IPS-18c (cell line): Measurements from ENCODE around the gene LTB.

Source experiments
- H3K4me3 ChIP-seq: 2 replicates; pipeline ENCODE4 v1.7.0; 2013; ENCODE audit warnings: low read depth, mild to moderate bottlenecking, low read length, moderate library complexity; ENCODE audit not compliant: insufficient read depth
- H3K9me3 ChIP-seq: one replicate; pipeline ENCODE4 v1.6.1; 2013; ENCODE audit warnings: mild to moderate bottlenecking, low read length, moderate library complexity; ENCODE audit not compliant: control insufficient read depth, insufficient read depth

Gene LTB

GRCh38 chr6:31544676-31545075 is 37.5 kb downstream of the LTB start:
- no peaks in the 10 kb centered on the region for H3K9me3 ChIP-seq
- no peak overlapping the region for H3K4me3 ChIP-seq

GRCh38 chr6:31543639-31544038 is 38.6 kb downstream of the LTB start:
- H3K9me3 ChIP-seq, result no peaks in the 10 kb centered on the region
- no peak overlapping the region for H3K4me3 ChIP-seq

- H3K9me3 ChIP-seq, result no peaks in the 10 kb centered on the region
- peak within 1 kb of the TSS; percentile 86 for H3K4me3 ChIP-seq
These were observed 40.3 kb downstream of the LTB start, which contains the start of gene DDX39B for GRCh38 chr6:31541658-31542521. TSS of gene DDX39B (minus strand) at chr6:31542003. CDS start at chr6:31540532, 1,471 bp downstream.

GRCh38 chr6:31541059-31541657 is 41.1 kb downstream of the LTB start:
- Histone ChIP-seq H3K9me3 (no peaks in the 10 kb centered on the region), H3K4me3 (peak overlapping the region; percentile 86)

- H3K4me3 ChIP-seq, result peak overlapping the region; percentile 86
- no peaks in the 10 kb centered on the region for H3K9me3 ChIP-seq
These were observed 41.6 kb downstream of the LTB start for GRCh38 chr6:31540640-31541039.

GRCh38 chr6:31538805-31539400 is 43.3 kb downstream of the LTB start:
- peaks cover 2% of the 10 kb centered on the region for H3K9me3 ChIP-seq
- H3K4me3 ChIP-seq, result peak overlapping the region; percentile 26

- H3K4me3 ChIP-seq, result no peak overlapping the region
- peaks cover 2% of the 10 kb centered on the region for H3K9me3 ChIP-seq
These were observed 46.5 kb downstream of the LTB start for GRCh38 chr6:31535538-31536324.

- Histone ChIP-seq H3K4me3 (no peak overlapping the region), H3K9me3 (peaks cover 2% of the 10 kb centered on the region)
These were observed 47.6 kb downstream of the LTB start for GRCh38 chr6:31534521-31535040.

GRCh38 chr6:31534011-31534410 is 48.2 kb downstream of the LTB start:
- Histone ChIP-seq H3K4me3 (no peak overlapping the region), H3K9me3 (peaks cover 2% of the 10 kb centered on the region)

GRCh38 chr6:31533455-31533841 is 48.8 kb downstream of the LTB start:
- Histone ChIP-seq H3K9me3 (peaks cover 2% of the 10 kb centered on the region), H3K4me3 (no peak overlapping the region)

- no peak overlapping the region for H3K4me3 ChIP-seq
- peaks cover 2% of the 10 kb centered on the region for H3K9me3 ChIP-seq
These were observed 49.4 kb downstream of the LTB start for GRCh38 chr6:31532644-31533454.

GRCh38 chr6:31531771-31532643 is 50.2 kb downstream of the LTB start:
- Histone ChIP-seq H3K4me3 (no peak overlapping the region), H3K9me3 (peaks cover 2% of the 10 kb centered on the region)

GRCh38 chr6:31531162-31531561 is 51.1 kb downstream of the LTB start:
- peaks cover 2% of the 10 kb centered on the region for H3K9me3 ChIP-seq
- H3K4me3 ChIP-seq, result no peak overlapping the region

- Histone ChIP-seq H3K4me3 (no peak overlapping the region), H3K9me3 (peaks cover 2% of the 10 kb centered on the region)
These were observed 51.6 kb downstream of the LTB start for GRCh38 chr6:31530659-31531058.
